KOPT-K1 (cell line): ENCODE results near the gene ERMP1.

Experiments
- H3K27ac ChIP-seq: fragments of 200-600 bp; sonication (generic); 2 replicates; pipeline ENCODE4 v1.5.1; 2016; ENCODE audit warnings: antibody characterized with exemption, mild to moderate bottlenecking, low read depth, low read length; ENCODE audit not compliant: poor library complexity, severe bottlenecking
- H3K36me3 ChIP-seq: fragments of 200-600 bp; sonication (generic); 2 replicates; pipeline ENCODE4 v1.5.1; 2017; ENCODE audit warnings: antibody characterized with exemption, mild to moderate bottlenecking, low read length, moderate library complexity; ENCODE audit not compliant: insufficient read depth
- H3K9me3 ChIP-seq: fragments of 200-600 bp; sonication (generic); 2 replicates; pipeline ENCODE4 v1.5.1; 2017; ENCODE audit warnings: antibody characterized with exemption, low read length, mild to moderate bottlenecking; ENCODE audit not compliant: insufficient read depth, poor library complexity, severe bottlenecking

Gene ERMP1

DNA sequence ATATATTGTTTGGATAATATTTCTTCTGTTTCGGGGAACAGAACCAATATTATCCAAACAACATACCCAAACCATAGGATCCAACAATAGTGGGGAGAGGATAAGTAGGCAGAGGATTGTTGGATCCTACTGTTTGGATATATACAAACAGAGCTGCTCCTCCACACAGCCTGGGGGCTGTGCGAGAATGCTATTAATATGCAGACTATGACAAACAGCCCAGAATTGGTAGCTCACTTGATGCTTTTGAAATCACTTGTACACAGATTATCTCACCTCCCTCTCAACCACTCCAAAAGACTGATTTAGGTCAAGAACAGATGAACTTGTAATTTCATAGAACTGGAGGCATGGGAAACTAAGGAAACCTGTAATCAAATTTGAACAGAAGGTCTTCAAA is 33.4 kb upstream of the ERMP1 start:
- Histone ChIP-seq H3K9me3 (no peaks in the 10 kb centered on the region), H3K36me3 (no peaks in the 10 kb centered on the region), H3K27ac (no peak overlapping the region)

DNA sequence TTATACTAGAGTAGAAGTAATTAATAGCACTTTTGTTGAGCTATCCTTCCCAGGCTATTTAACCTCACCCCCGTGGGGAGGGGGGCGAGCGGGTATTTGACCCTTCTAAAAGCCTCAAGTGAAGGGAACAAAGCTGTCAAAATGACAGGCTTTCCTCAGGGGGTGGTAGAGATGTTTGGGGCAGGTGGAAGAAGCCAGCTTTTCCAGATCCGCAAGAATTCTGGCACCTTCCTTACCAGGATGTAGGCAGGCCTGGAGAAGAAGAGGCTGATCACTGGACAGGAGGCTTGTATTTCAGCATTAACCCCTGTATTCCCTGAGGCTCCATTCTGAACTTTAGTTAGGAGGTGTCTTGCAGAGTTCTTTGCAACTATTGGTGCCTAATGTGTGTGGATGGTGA is 31.5 kb upstream of the ERMP1 start:
- H3K9me3 ChIP-seq, result no peaks in the 10 kb centered on the region
- H3K36me3 ChIP-seq, result no peaks in the 10 kb centered on the region
- no peak overlapping the region for H3K27ac ChIP-seq

- no peaks in the 10 kb centered on the region for H3K9me3 ChIP-seq
- no peak overlapping the region for H3K27ac ChIP-seq
- no peaks in the 10 kb centered on the region for H3K36me3 ChIP-seq
These were observed 30.3 kb upstream of the ERMP1 start for GRCh38 chr9:5863092-5863746.

GRCh38 chr9:5858833-5859232 is 25.9 kb upstream of the ERMP1 start:
- H3K27ac ChIP-seq, result no peak overlapping the region
- H3K9me3 ChIP-seq, result no peaks in the 10 kb centered on the region
- no peaks in the 10 kb centered on the region for H3K36me3 ChIP-seq

DNA sequence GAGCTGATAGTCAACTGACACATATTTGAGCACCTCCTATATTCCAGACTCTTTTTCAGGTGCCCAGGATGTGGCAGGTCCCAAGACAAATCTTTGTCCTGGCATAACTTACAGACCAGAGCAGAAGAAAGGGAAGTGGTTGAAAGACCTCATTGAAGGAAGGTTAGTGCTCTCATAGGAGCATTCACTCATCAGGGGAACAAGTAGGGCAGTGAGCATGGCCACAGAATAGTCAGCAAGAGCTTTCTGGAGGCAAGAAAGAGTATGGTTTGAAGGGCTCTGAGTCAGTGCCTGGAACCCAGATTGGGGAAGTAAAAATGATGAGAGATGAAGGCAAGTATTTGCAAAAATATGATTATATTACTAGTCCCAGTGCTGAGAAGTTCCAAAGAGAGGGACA is 25.0 kb upstream of the ERMP1 start:
- Histone ChIP-seq H3K27ac (no peak overlapping the region), H3K36me3 (no peaks in the 10 kb centered on the region), H3K9me3 (no peaks in the 10 kb centered on the region)

DNA sequence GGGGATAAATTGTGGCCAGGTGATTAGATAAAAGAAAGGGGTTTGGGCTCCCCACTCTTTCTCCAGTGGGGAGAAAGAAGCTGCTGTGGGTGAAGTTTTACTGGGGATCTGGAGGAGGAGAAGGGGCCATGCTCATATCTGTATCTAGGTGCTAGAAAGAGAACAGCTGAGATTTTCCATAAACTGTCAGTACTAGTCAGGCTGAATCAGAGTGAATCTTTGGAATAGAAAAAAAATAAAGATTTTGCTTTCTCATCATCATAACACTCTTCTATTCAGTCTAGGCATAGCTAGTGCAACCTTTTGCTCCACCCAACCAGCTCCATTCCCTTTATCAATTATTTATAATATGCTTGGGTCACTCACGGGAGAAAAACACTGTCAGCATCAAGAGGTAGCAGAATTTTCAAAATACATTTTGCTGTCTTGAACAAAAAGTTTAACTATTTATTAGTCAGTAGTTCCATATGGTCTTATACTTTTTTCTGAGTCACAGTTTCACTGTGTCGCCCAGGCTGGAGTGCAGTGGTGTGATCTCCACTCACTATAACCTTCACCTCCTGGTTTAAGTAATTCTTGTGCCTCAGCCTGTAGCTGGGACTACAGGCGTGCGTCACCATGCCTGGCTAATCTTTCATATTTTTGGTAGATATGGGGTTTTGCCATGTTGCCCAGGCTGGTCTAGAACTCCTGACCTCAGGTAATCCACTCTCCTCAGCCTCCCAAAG is 21.3 kb upstream of the ERMP1 start:
- no peaks in the 10 kb centered on the region for H3K9me3 ChIP-seq
- H3K36me3 ChIP-seq, result no peaks in the 10 kb centered on the region
- H3K27ac ChIP-seq, result no peak overlapping the region

DNA sequence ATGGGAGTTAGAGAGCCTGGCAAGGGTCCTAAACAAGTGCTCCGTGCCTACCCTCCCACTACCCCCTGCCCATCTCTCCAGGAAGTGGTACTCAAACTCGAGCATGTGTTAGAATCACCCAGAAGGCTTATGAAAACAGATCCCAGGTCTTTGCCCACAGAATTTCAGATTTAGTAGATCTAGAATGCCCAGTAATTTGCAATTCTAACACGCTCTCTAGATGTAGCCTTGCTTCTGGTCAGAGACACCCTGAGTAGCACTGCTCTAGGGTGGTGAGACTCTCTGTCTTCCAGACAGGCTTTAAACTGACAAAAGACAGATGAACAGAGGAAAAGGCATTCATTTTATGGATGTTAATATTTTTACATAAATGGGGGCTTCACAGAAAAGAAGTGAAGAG is 20.7 kb upstream of the ERMP1 start:
- Histone ChIP-seq H3K27ac (no peak overlapping the region), H3K36me3 (no peaks in the 10 kb centered on the region)

GRCh38 chr9:5852987-5853386 is 20.1 kb upstream of the ERMP1 start:
- no peak overlapping the region for H3K27ac ChIP-seq
- H3K36me3 ChIP-seq, result no peaks in the 10 kb centered on the region
- no peaks in the 10 kb centered on the region for H3K9me3 ChIP-seq

More for the DNA sequence above, 20.7 kb upstream of the ERMP1 start:
- H3K9me3 ChIP-seq, result no peaks in the 10 kb centered on the region

GRCh38 chr9:5851445-5851844 is 18.5 kb upstream of the ERMP1 start:
- Histone ChIP-seq H3K9me3 (no peaks in the 10 kb centered on the region), H3K36me3 (no peaks in the 10 kb centered on the region), H3K27ac (no peak overlapping the region)

DNA sequence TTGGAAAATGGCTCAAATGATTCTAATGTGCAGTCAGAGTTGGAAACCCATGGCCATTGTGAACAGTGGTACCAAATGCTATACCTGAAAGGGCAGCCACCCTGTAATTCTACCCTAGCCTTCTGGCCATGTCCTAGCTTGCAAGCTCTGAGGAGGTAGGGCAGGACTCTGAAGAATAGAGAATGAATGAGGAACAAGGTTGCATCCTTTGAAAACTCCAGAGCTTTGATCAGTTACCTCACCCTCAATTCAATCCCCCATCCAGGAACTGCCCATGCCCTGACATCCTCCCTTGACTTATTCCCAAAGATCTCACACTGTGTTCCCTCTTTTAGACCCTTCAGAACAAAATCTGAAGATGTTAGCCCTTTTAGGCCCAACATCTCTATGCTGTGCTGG is 17.8 kb upstream of the ERMP1 start:
- no peak overlapping the region for H3K27ac ChIP-seq
- no peaks in the 10 kb centered on the region for H3K36me3 ChIP-seq
- H3K9me3 ChIP-seq, result no peaks in the 10 kb centered on the region

DNA sequence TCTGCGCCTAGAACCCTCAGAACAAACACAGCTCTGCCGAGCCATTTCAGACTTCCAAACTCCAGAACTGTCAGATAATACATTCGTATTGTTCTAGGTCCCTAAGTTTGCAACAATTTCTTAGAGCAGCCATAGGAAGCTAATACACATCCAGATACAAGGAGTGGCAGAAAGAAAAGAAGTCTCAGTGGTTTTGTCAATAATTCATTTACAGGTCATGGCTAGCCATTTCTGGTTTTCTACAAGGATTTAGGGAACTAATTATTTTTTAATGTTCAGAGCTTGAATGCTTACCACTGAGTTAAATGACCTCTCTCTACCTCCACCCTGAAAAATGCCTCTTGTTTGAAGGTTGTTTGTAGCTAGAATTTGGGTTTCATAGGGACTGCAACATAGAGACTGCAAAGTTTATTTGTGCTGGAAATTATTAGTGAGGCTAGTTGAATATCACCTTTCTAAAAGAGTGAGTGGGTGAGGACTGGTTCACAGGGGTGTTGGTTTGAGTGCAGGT is 15.5 kb upstream of the ERMP1 start:
- Histone ChIP-seq H3K9me3 (no peaks in the 10 kb centered on the region), H3K36me3 (no peaks in the 10 kb centered on the region), H3K27ac (no peak overlapping the region)

DNA sequence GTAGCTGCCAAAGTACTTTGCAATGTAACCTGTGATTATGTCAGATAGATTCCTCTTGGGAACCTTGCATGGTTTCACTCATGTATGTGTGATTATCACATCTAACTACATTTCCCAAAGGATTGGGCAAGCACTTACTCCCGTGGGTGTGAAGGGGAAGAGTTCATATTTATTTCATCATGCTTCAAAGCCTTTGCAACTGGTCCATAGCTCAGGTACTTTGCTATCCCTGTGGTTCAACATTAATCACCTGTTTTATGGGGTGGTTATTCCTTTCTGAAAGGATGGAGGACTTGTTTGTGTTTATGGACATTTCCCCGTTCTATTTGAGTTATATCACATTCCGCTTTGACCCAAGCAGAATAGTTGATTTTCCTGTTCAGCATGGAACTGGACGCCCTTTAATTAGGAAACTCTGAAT is 13.6 kb upstream of the ERMP1 start:
- no peak overlapping the region for H3K27ac ChIP-seq
- H3K36me3 ChIP-seq, result no peaks in the 10 kb centered on the region
- no peaks in the 10 kb centered on the region for H3K9me3 ChIP-seq

DNA sequence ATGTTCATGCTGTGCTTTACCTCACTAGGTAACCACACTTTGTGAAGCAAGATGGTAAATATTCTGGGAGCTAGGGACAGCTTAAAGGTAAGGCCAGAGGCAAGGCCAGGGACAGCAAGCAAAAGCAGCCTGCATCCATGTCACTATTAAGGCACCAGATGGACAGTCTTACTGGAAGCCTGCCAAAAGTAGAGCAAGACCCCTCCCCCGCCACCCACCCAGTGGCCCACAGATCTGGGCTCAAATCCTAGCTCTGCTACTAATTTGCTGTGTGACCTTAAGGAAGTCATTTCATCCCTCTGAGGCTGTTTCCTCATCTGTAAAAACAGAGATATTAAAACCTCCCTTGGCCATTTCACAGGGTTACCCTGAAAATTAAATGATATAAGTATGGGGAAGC is 13.2 kb upstream of the ERMP1 start:
- H3K27ac ChIP-seq, result no peak overlapping the region
- H3K9me3 ChIP-seq, result no peaks in the 10 kb centered on the region

GRCh38 chr9:5845157-5845531 is 12.2 kb upstream of the ERMP1 start:
- Histone ChIP-seq H3K27ac (no peak overlapping the region), H3K36me3 (no peaks in the 10 kb centered on the region), H3K9me3 (no peaks in the 10 kb centered on the region)

More for the DNA sequence above, 13.2 kb upstream of the ERMP1 start:
- H3K36me3 ChIP-seq, result no peaks in the 10 kb centered on the region

- H3K36me3 ChIP-seq, result no peaks in the 10 kb centered on the region
- H3K9me3 ChIP-seq, result no peaks in the 10 kb centered on the region
- no peak overlapping the region for H3K27ac ChIP-seq
These were observed 11.0 kb upstream of the ERMP1 start for GRCh38 chr9:5843794-5844471.
